Dedifferentiated amniotic fluid mesenchymal stem cell (primary cell): Measurements from ENCODE around the gene ATN1.
"Not testable (repeated sequence)": the region's sequence is repeated elsewhere in the genome, so short reads cannot be mapped to it uniquely, and the experiment has no call there.

Experiments used
- DNase-seq: peaks from one replicate; pipeline ENCODE4 v3.0.0-alpha.2; 2016; ENCODE audit errors: extremely low spot score

ATN1 gene

GRCh38 chr12:6903722-6904121 lies 24.0 kb upstream of the ATN1 start:
- DNase-seq = no peak

GRCh38 chr12:6904280-6905276 lies 23.2 kb upstream of the ATN1 start, which contains the start of gene LRRC23:
Gene LRRC23, plus strand, starts transcription at chr12:6904822. Its CDS starts 812 bp downstream, at chr12:6905634.
- DNase-seq = peak; percentile 96

- DNase-seq = no peak
These were observed 22.2 kb upstream of the ATN1 start for GRCh38 chr12:6905414-6906040.

- DNase-seq = not testable (repeated sequence)
These were observed 19.6 kb upstream of the ATN1 start for GRCh38 chr12:6908141-6908540.

GRCh38 chr12:6909421-6910145 lies 18.2 kb upstream of the ATN1 start:
- no peak for DNase-seq

GRCh38 chr12:6912164-6912935 lies 15.4 kb upstream of the ATN1 start:
- no peak for DNase-seq

- DNase-seq = peak; percentile 56
These were observed 13.4 kb upstream of the ATN1 start, which contains the start of gene ENO2 for GRCh38 chr12:6914246-6914946. Gene ENO2, plus strand, starts transcription at chr12:6914580. Its CDS starts 1,253 bp downstream, at chr12:6915833.

- DNase-seq = no peak
These were observed 12.6 kb upstream of the ATN1 start for GRCh38 chr12:6914947-6915788.

GRCh38 chr12:6915789-6916285 lies 11.9 kb upstream of the ATN1 start:
- DNase-seq = no peak

GRCh38 chr12:6916426-6917200 lies 11.1 kb upstream of the ATN1 start:
- no peak for DNase-seq

GRCh38 chr12:6917491-6918231 lies 10.1 kb upstream of the ATN1 start:
- DNase-seq = no peak

- no peak for DNase-seq
These were observed 8.2 kb upstream of the ATN1 start for GRCh38 chr12:6919588-6919987.

GRCh38 chr12:6921539-6921938 lies 6.2 kb upstream of the ATN1 start:
- DNase-seq = no peak

- no peak for DNase-seq
These were observed 5.5 kb upstream of the ATN1 start for GRCh38 chr12:6921996-6922946.

- no peak for DNase-seq
These were observed 4.6 kb upstream of the ATN1 start for GRCh38 chr12:6923003-6923732.

- no peak for DNase-seq
These were observed 3.9 kb upstream of the ATN1 start for GRCh38 chr12:6923851-6924250.
